ENCODE data around the gene SS18L1.

- TF ChIP-seq CTCF (IDR thresholded peaks at IDR 0.05) (no peak), POLR2A (IDR thresholded peaks at IDR 0.05) (no peak)
These were observed 57.1 kb downstream of the SS18L1 start for GRCh38 chr20:62200491-62201172.
